IMR-90 (cell line): ENCODE results near the gene MRPL33. TPM values are rescaled to one million over a fixed set of nuclear protein-coding genes. Genes with fewer than 3 reads are reported as not detected.
A peak's percentile ranks its signal among the peaks of the same experiment; 100 is the strongest.

Experiments used
- ATAC-seq: fragments of 200-7000 bp; cut with Tn5 transposase; 2 replicates; pipeline ENCODE4 v1.9.1; 2020; ENCODE audit warnings: low read depth, mild to moderate bottlenecking, moderate library complexity
- BruUV-seq: library from RNA; stranded (reverse); fragments of 400-500 nt; replicated peaks from 2 replicates; lab custom pipeline; 2021; lab: Mats Ljungman, UMichigan
- CTCF ChIA-PET: fragments of 300-600 bp; formaldehyde crosslinking; extraction: SDS; loops from one replicate; lab custom pipeline; 2021; ENCODE audit warnings: antibody characterized with exemption; lab: Yijun Ruan, JAX
- POLR2A ChIA-PET: fragments of 300-600 bp; sonication (Branson Sonifier 250); formaldehyde crosslinking; loops from one replicate; lab custom pipeline; 2022; ENCODE audit warnings: antibody characterized with exemption; ENCODE audit not compliant: unreplicated experiment; lab: Charles Lee
- DNase-seq: peaks from one replicate; pipeline ENCODE4 v3.0.0; 2013
- H2AFZ ChIP-seq: replicated peaks from 2 replicates; pipeline ENCODE3; 2013; ENCODE audit warnings: low read length, mild to moderate bottlenecking; ENCODE audit not compliant: poor library complexity
- H2AK5ac ChIP-seq: 2 replicates; pipeline ENCODE4 v1.6.1; 2013; ENCODE audit warnings: low read depth, low read length, inconsistent platforms
- H2AK9ac ChIP-seq: replicated peaks from 2 replicates; pipeline ENCODE3; 2013; ENCODE audit warnings: mild to moderate bottlenecking, low read depth, low read length, moderate library complexity; ENCODE audit not compliant: poor library complexity
- H2BK120ac ChIP-seq: 2 replicates; pipeline ENCODE4 v1.6.1; 2013; ENCODE audit warnings: low read depth, low read length, inconsistent platforms
- H2BK15ac ChIP-seq: 3 replicates; pipeline ENCODE4 v1.6.1; 2013; ENCODE audit warnings: low read depth, low read length, inconsistent platforms
- H2BK20ac ChIP-seq: 2 replicates; pipeline ENCODE4 v1.6.1; 2013; ENCODE audit warnings: low read depth, mild to moderate bottlenecking, inconsistent platforms, low read length, moderate library complexity
- H2BK5ac ChIP-seq: 2 replicates; pipeline ENCODE4 v1.6.1; 2013; ENCODE audit warnings: mild to moderate bottlenecking, low read depth, low read length, inconsistent platforms; ENCODE audit not compliant: poor library complexity, severe bottlenecking
- H3K14ac ChIP-seq: replicated peaks from 2 replicates; pipeline ENCODE4 v1.6.1; 2013; ENCODE audit warnings: low read depth, low read length, inconsistent platforms
- H3K18ac ChIP-seq: 2 replicates; pipeline ENCODE4 v1.6.1; 2013; ENCODE audit warnings: low read depth, low read length, control low read depth
- H3K23ac ChIP-seq: 2 replicates; pipeline ENCODE4 v1.6.1; 2013; ENCODE audit warnings: low read depth, low read length, inconsistent platforms
- H3K27ac ChIP-seq: 2 replicates; pipeline ENCODE4 v1.5.1; 2013; ENCODE audit warnings: mild to moderate bottlenecking, control low read depth, low read length; ENCODE audit not compliant: insufficient read depth
- H3K27me3 ChIP-seq: 2 replicates; pipeline ENCODE4 v1.6.1; 2013; ENCODE audit warnings: low read length; ENCODE audit not compliant: control insufficient read depth, insufficient read depth
- H3K36me3 ChIP-seq: 2 replicates; pipeline ENCODE4 v1.6.1; 2013; ENCODE audit warnings: low read length, mixed read lengths; ENCODE audit not compliant: control insufficient read depth, insufficient read depth
- H3K4ac ChIP-seq: 2 replicates; pipeline ENCODE4 v1.6.1; 2013; ENCODE audit warnings: low read depth, low read length, inconsistent platforms
- H3K4me1 ChIP-seq: 2 replicates; pipeline ENCODE4 v1.6.1; 2013; ENCODE audit warnings: low read length, mixed read lengths; ENCODE audit not compliant: control insufficient read depth, insufficient read depth
- H3K4me2 ChIP-seq: 2 replicates; pipeline ENCODE4 v1.6.1; 2013; ENCODE audit warnings: low read depth, mild to moderate bottlenecking, control low read depth, low read length, moderate library complexity
- H3K4me3 ChIP-seq: 2 replicates; pipeline ENCODE4 v1.5.1; 2013; ENCODE audit warnings: low read depth, mild to moderate bottlenecking, control low read depth, low read length, moderate library complexity; ENCODE audit not compliant: insufficient read depth
- H3K56ac ChIP-seq: 2 replicates; pipeline ENCODE4 v1.6.1; 2013; ENCODE audit warnings: low read length, inconsistent platforms; ENCODE audit not compliant: insufficient read depth; ENCODE audit errors: extremely low read depth
- H3K79me1 ChIP-seq, 2 experiments: 2 replicates each; pipeline ENCODE4 v1.6.1; 2013; ENCODE audit warnings: low read length in 2 of 2, inconsistent platforms in 1 of 2, low read depth in 1 of 2
- H3K9ac ChIP-seq: 2 replicates; pipeline ENCODE4 v1.6.1; 2013; ENCODE audit warnings: low read depth, low read length, control low read depth
- H3K9me1 ChIP-seq: 2 replicates; pipeline ENCODE4 v1.6.1; 2013; ENCODE audit warnings: low read length, inconsistent platforms; ENCODE audit not compliant: insufficient read depth
- H3K9me3 ChIP-seq: 2 replicates; pipeline ENCODE4 v1.6.1; 2013; ENCODE audit warnings: low read length; ENCODE audit not compliant: control insufficient read depth, insufficient read depth
- H4K20me1 ChIP-seq: 2 replicates; pipeline ENCODE4 v1.6.1; 2013; ENCODE audit warnings: low read length, inconsistent platforms; ENCODE audit not compliant: insufficient read depth
- H4K5ac ChIP-seq: 2 replicates; pipeline ENCODE4 v1.6.1; 2013; ENCODE audit warnings: mild to moderate bottlenecking, low read depth, low read length, control low read depth
- H4K8ac ChIP-seq, 2 experiments: 2 replicates each; pipeline ENCODE4 v1.6.1; 2013; ENCODE audit warnings: low read depth in 2 of 2, low read length in 2 of 2, control low read depth in 1 of 2, inconsistent platforms in 1 of 2
- H4K91ac ChIP-seq: 2 replicates; pipeline ENCODE4 v1.6.1; 2013; ENCODE audit warnings: low read depth, low read length, inconsistent platforms; ENCODE audit not compliant: insufficient read depth
- BHLHE40 ChIP-seq: fragments of 150-350 bp; IDR thresholded peaks from 2 replicates; pipeline ENCODE4 v1.6.1; 2016; ENCODE audit warnings: mild to moderate bottlenecking, low read depth, low read length
- CEBPB ChIP-seq: IDR thresholded peaks from 2 replicates; pipeline ENCODE4 v1.6.1; 2012; ENCODE audit warnings: low read depth, low read length, improper control_type of control experiment
- CHD1 ChIP-seq: IDR thresholded peaks from 2 replicates; pipeline ENCODE4 v1.6.1; 2012; ENCODE audit warnings: low read depth, low read length, improper control_type of control experiment
- ELK1 ChIP-seq: fragments of 150-350 bp; IDR thresholded peaks from 2 replicates; pipeline ENCODE4 v1.6.1; 2016; ENCODE audit warnings: low read depth, mild to moderate bottlenecking, low read length, moderate library complexity, borderline replicate concordance
- FOS ChIP-seq: fragments of 150-350 bp; IDR thresholded peaks from 2 replicates; pipeline ENCODE4 v1.6.1; 2016; ENCODE audit warnings: low read depth, low read length
- MAFK ChIP-seq: IDR thresholded peaks from 2 replicates; pipeline ENCODE4 v1.6.1; 2012; ENCODE audit warnings: low read depth, low read length, improper control_type of control experiment
- MAZ ChIP-seq: IDR thresholded peaks from 2 replicates; pipeline ENCODE4 v1.6.1; 2012; ENCODE audit warnings: low read depth, mild to moderate bottlenecking, low read length, improper control_type of control experiment, moderate library complexity, borderline replicate concordance
- MXI1 ChIP-seq: IDR thresholded peaks from 2 replicates; pipeline ENCODE4 v1.6.1; 2012; ENCODE audit warnings: low read depth, mild to moderate bottlenecking, low read length, moderate library complexity, borderline replicate concordance
- NFE2L2 ChIP-seq: fragments of 150-350 bp; IDR thresholded peaks from 2 replicates; pipeline ENCODE4 v1.6.1; 2016; ENCODE audit warnings: low read depth, mild to moderate bottlenecking, low read length
- POLR2A ChIP-seq: IDR thresholded peaks from 2 replicates; pipeline ENCODE4 v1.6.1; 2012; ENCODE audit warnings: mild to moderate bottlenecking, low read depth, low read length
- RAD21 ChIP-seq: IDR thresholded peaks from 2 replicates; pipeline ENCODE4 v1.6.1; 2012; ENCODE audit warnings: low read length, improper control_type of control experiment
- RCOR1 ChIP-seq: IDR thresholded peaks from 2 replicates; pipeline ENCODE4 v1.6.1; 2012; ENCODE audit warnings: mild to moderate bottlenecking, low read length, improper control_type of control experiment; ENCODE audit not compliant: insufficient replicate concordance
- RFX5 ChIP-seq: IDR thresholded peaks from 2 replicates; pipeline ENCODE4 v1.8.0; 2012; ENCODE audit warnings: low read depth, mild to moderate bottlenecking, low read length, moderate library complexity
- SMC3 ChIP-seq: fragments of 150-350 bp; IDR thresholded peaks from 2 replicates; pipeline ENCODE4 v1.6.1; 2016; ENCODE audit warnings: low read depth, mild to moderate bottlenecking, antibody characterized with exemption, low read length, moderate library complexity
- WGBS, 2 experiments: methylation state at CpG; one replicate each; pipeline versions ENCODE4 v1.1.5 to v1.1.7; 2013; ENCODE audit warnings: missing lambda C conversion rate in 2 of 2; ENCODE audit not compliant: insufficient read length in 1 of 2; ENCODE audit errors: extremely low coverage in 2 of 2; 5-methylcytosine and 5-hydroxymethylcytosine counted together
- dilution Hi-C: fragments of 300-500 bp; cut with HindIII; formaldehyde crosslinking; loops from one replicate; pipeline ENCODE4 v1.14.3; 2018; ENCODE audit warnings: low sequenced_read_pairs; ENCODE audit not compliant: unreplicated experiment
- in situ Hi-C: fragments of 300-500 bp; cut with MboI; formaldehyde crosslinking; loops from 3 replicates; pipeline ENCODE4 v1.14.3; 2019; ENCODE audit warnings: low sequenced_read_pairs, inconsistent platforms, mixed read lengths
- intact Hi-C: fragments of 100-400 bp; cut with micrococcal nuclease; formaldehyde crosslinking; loops from 2 replicates; pipeline ENCODE4 v1.10.0; 2022
- polyA plus RNA-seq, 3 experiments: library from polyadenylated mRNA; depleted of rRNA; stranded (reverse); fragments of >200 nt; gene quantifications; 2 replicates each; pipeline ENCODE4 v1.2.3, GENCODE V29; 2012; ENCODE audit warnings: low replicate concordance in 1 of 3
- total RNA-seq: library from RNA; depleted of rRNA; stranded (reverse); fragments of >200 nt; gene quantifications from 2 replicates; pipeline ENCODE4 v1.2.3, GENCODE V29; 2012
- TF ChIP-seq, protein P1 (sequence below): fragments of 150-350 bp; IDR thresholded peaks from 2 replicates; pipeline ENCODE4 v1.6.1; 2017; ENCODE audit warnings: mild to moderate bottlenecking, antibody characterized with exemption, low read length, low read depth
- TF ChIP-seq, protein P2 (sequence below): conservative IDR thresholded peaks from 2 replicates; pipeline ENCODE4 v1.5.1; 2012; ENCODE audit warnings: mild to moderate bottlenecking, low read depth, low read length, improper control_type of control experiment

The MRPL33 gene
- total and polyA plus RNA-seq, 2 of the 4 experiments (the other 2 are of a cell fraction) = 13.3 to 101 TPM

- in situ Hi-C loops = no loop called here
- Histone ChIP-seq H4K91ac (peak overlapping the region; percentile 20; the same call in 1 of the 2 replicates), H2BK5ac (no peak overlapping the region)
Observed at GRCh38 chr2:27805180-27805579, 33.7 kb downstream of the MRPL33 start.

More at GRCh38 chr2:27805180-27805579, 33.7 kb downstream of the MRPL33 start:
- no peak overlapping the region for H2AFZ ChIP-seq
- peaks cover 27% of the 10 kb centered on the region for H3K9me1 ChIP-seq
- POLR2A ChIA-PET = no interaction called here
- H2AK5ac ChIP-seq = 0 out of 2 replicates have a peak overlapping the region, but pooled peaks have one; percentile 25
- no peak overlapping the region; the same call in 1 of the 2 replicates for H4K5ac ChIP-seq
- H2BK20ac ChIP-seq = no peak overlapping the region
- no peak overlapping the region for H4K8ac ChIP-seq
- H3K4me2 ChIP-seq = no peak overlapping the region
- dilution Hi-C loops = no loop called here
- H2AK9ac ChIP-seq = no peak overlapping the region
- H3K4ac ChIP-seq = 0 out of 2 replicates have a peak overlapping the region, but pooled peaks have one; percentile 1
- H3K36me3 ChIP-seq = no peaks in the 10 kb centered on the region
- no peak overlapping the region for H3K4me3 ChIP-seq
- H3K18ac ChIP-seq = peak overlapping the region; percentile 14; the same call in 1 of the 2 replicates
- BruUV-seq = no TSS peak
- H3K79me1 ChIP-seq = peaks cover 6 to 38% of the 10 kb centered on the region in 2 experiments; a peak in 3 of 4 replicates
- TF ChIP-seq, protein P1, sequence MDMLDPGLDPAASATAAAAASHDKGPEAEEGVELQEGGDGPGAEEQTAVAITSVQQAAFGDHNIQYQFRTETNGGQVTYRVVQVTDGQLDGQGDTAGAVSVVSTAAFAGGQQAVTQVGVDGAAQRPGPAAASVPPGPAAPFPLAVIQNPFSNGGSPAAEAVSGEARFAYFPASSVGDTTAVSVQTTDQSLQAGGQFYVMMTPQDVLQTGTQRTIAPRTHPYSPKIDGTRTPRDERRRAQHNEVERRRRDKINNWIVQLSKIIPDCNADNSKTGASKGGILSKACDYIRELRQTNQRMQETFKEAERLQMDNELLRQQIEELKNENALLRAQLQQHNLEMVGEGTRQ = no peak
- no peak for TF ChIP-seq SMC3
- TF ChIP-seq RAD21 = no peak
- no peak for TF ChIP-seq POLR2A
- TF ChIP-seq MAFK = no peak
- no peak for TF ChIP-seq ELK1
- no peak for TF ChIP-seq BHLHE40
- no peak for TF ChIP-seq CEBPB
- no peak for TF ChIP-seq CHD1
- TF ChIP-seq RFX5 = no peak
- no peak for TF ChIP-seq MXI1
- no peak for TF ChIP-seq NFE2L2
- TF ChIP-seq MAZ = no peak
- TF ChIP-seq RCOR1 = no peak
- TF ChIP-seq, protein P2, sequence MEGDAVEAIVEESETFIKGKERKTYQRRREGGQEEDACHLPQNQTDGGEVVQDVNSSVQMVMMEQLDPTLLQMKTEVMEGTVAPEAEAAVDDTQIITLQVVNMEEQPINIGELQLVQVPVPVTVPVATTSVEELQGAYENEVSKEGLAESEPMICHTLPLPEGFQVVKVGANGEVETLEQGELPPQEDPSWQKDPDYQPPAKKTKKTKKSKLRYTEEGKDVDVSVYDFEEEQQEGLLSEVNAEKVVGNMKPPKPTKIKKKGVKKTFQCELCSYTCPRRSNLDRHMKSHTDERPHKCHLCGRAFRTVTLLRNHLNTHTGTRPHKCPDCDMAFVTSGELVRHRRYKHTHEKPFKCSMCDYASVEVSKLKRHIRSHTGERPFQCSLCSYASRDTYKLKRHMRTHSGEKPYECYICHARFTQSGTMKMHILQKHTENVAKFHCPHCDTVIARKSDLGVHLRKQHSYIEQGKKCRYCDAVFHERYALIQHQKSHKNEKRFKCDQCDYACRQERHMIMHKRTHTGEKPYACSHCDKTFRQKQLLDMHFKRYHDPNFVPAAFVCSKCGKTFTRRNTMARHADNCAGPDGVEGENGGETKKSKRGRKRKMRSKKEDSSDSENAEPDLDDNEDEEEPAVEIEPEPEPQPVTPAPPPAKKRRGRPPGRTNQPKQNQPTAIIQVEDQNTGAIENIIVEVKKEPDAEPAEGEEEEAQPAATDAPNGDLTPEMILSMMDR = no peak
- no peak for TF ChIP-seq FOS
- 67% methylated on average over 1 of the region's 3 CpGs; no CpG with 5 or more reads in 1 of the 2 experiments for WGBS, 2 experiments
- no peaks in the 10 kb centered on the region for H3K9me3 ChIP-seq
- no peaks in the 10 kb centered on the region for H4K20me1 ChIP-seq
- H3K27me3 ChIP-seq = no peaks in the 10 kb centered on the region
- H3K56ac ChIP-seq = no peak overlapping the region
- no peak overlapping the region for H3K27ac ChIP-seq
- ATAC-seq (no peak), DNase-seq (no peak)
- intact Hi-C loops = no loop called here
- H3K9ac ChIP-seq = no peak overlapping the region
- CTCF ChIA-PET = interaction anchor here (0.5 kb wide), 1 partner anchor 40 kb away, joined by 3 read pairs; no protein-coding TSS in a partner anchor
- peaks cover 16% of the 10 kb centered on the region for H3K4me1 ChIP-seq
- H3K14ac ChIP-seq = no peak overlapping the region
- H3K23ac ChIP-seq = no peak overlapping the region
- peak overlapping the region; percentile 19; the same call in 1 of the 3 replicates for H2BK15ac ChIP-seq
- H2BK120ac ChIP-seq = peak overlapping the region; percentile 17; the same call in 1 of the 2 replicates
